Stimulated activated naive CD4-positive, alpha-beta T cell (primary cell): ENCODE results near the gene DSTYK.
"Not testable (repeated sequence)": the region's sequence is repeated elsewhere in the genome, so short reads cannot be mapped to it uniquely, and the experiment has no call there.

Experiments
- DNase-seq, 6 experiments: peaks; one replicate each; lab custom pipeline; 2025; lab: John Stamatoyannopoulos, UW

The DSTYK gene

GRCh38 chr1:205214756-205215155 lies 3.3 kb upstream of the DSTYK start:
- no peak for DNase-seq

- DNase-seq: no peak
Observed at GRCh38 chr1:205211839-205212536, 486 bp upstream of the DSTYK start.

GRCh38 chr1:205210756-205211168 lies 740 bp downstream of the DSTYK start:
- DNase-seq: peak in 2 of 6 experiments; percentile 38 to 43

- no peak for DNase-seq
Observed at GRCh38 chr1:205208811-205209210, 2.7 kb downstream of the DSTYK start.

- no peak for DNase-seq
Observed at GRCh38 chr1:205205055-205205454, 6.4 kb downstream of the DSTYK start.

- no peak for DNase-seq
Observed at GRCh38 chr1:205204552-205204951, 7.0 kb downstream of the DSTYK start.

- no peak for DNase-seq
Observed at GRCh38 chr1:205199931-205200299, 11.6 kb downstream of the DSTYK start.

GRCh38 chr1:205199090-205199930 lies 12.2 kb downstream of the DSTYK start:
- DNase-seq: peak in 1 of 6 experiments; percentile 10

GRCh38 chr1:205192287-205192686 lies 19.2 kb downstream of the DSTYK start:
- no peak for DNase-seq

GRCh38 chr1:205191622-205192021 lies 19.9 kb downstream of the DSTYK start:
- DNase-seq: no peak

- DNase-seq: no peak
Observed at GRCh38 chr1:205190845-205191577, 20.5 kb downstream of the DSTYK start.

- no peak for DNase-seq
Observed at GRCh38 chr1:205189131-205189530, 22.4 kb downstream of the DSTYK start.

- DNase-seq: no peak
Observed at GRCh38 chr1:205188596-205188995, 22.9 kb downstream of the DSTYK start.

- no peak for DNase-seq
Observed at GRCh38 chr1:205188098-205188497, 23.4 kb downstream of the DSTYK start.

GRCh38 chr1:205187420-205187819 lies 24.1 kb downstream of the DSTYK start:
- no peak for DNase-seq

- no peak for DNase-seq
Observed at GRCh38 chr1:205186191-205186590, 25.3 kb downstream of the DSTYK start.

GRCh38 chr1:205183676-205184335 lies 27.7 kb downstream of the DSTYK start:
- no peak for DNase-seq

GRCh38 chr1:205182930-205183329 lies 28.6 kb downstream of the DSTYK start:
- no peak for DNase-seq

GRCh38 chr1:205180331-205180730 lies 31.2 kb downstream of the DSTYK start:
- not testable (repeated sequence) for DNase-seq

GRCh38 chr1:205179842-205180241 lies 31.7 kb downstream of the DSTYK start:
- no peak for DNase-seq

- DNase-seq: no peak
Observed at GRCh38 chr1:205172729-205173366, 38.7 kb downstream of the DSTYK start.

- DNase-seq: peak in 2 of 6 experiments; percentile 15 to 27
Observed at GRCh38 chr1:205171369-205171768, 40.1 kb downstream of the DSTYK start.
